SW480 (cell line): ENCODE data around the gene CSH1.
"Not testable (repeated sequence)": the region's sequence is repeated elsewhere in the genome, so short reads cannot be mapped to it uniquely, and the experiment has no call there.

Experiments
- DNase-seq: peaks from one replicate; pipeline ENCODE4 v3.0.0-alpha.2; 2016; ENCODE audit warnings: low spot score

CSH1 gene

DNA sequence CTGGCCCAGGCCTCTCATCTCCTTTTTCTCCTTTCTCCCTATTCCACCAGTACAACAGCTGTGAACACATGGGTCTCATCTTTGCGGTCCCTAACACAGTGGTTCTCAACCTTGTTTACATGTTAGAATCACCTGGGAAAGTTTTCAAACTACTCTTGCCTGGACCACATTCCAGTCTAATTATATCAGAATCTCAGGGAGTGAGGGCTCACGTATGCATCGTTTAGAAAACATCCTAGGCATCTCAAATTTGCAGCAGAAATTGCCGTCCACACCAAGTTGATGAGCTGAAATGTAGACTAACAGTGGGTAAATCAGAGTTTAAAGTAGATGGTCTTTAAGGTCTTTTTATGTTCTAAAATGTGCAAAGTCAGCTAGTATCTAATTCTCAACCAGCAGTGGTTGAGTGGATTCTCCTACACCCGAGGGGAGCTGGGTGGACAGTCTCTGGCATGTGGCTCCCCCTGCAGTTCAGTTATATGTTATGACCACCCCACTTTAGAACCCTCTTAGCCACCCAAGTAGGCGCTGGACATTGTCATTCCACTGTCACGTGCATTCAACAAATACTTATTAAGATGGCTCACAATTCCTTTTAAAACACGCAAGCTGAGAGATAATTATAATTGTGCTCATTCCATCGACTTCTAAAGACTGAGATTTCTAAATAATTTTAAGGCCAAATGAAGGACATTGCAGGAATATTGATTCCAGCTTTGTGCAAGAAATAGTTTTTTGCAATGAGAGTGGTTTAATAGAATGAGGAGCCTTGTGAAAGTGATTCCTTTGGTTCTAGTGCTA, 26.7 kb downstream of the CSH1 start:
- not testable (repeated sequence) for DNase-seq

DNA sequence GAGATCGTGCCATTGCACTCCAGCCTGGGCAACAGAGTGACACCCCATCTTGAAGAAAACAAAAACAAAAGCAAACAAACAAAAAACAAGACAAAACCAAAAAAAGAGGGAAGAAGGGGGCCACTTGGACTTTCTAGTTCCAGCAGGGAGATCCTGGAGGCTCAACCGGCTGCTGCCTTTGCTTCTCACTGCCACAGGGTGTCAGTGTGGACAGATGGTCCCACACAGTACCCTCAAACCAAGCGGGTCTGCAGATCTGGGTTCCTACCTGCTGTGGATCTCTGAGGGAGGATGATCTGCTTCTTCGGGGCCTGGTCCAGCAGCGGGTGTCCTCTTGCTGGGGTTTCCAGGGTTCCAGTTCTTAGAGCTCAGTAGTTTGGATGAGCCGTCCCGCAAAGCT, 29.7 kb downstream of the CSH1 start:
- DNase-seq: not testable (repeated sequence)

DNA sequence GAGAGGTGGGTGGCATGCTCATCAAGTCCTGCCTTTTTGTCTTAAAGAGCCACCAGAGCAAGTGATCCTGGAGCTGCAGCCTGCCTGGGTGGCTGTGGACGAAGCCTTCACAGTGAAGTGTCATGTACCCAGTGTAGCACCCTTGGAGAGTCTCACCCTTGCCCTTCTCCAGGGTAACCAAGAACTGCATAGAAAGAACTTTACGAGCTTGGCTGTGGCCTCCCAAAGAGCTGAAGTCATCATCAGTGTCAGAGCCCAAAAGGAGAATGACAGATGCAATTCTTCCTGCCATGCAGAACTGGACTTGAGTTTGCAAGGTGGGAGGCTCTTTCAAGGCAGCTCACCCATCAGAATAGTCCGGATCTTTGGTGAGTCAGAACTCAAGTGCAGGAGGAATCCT, 37.1 kb downstream of the CSH1 start:
- no peak for DNase-seq

DNA sequence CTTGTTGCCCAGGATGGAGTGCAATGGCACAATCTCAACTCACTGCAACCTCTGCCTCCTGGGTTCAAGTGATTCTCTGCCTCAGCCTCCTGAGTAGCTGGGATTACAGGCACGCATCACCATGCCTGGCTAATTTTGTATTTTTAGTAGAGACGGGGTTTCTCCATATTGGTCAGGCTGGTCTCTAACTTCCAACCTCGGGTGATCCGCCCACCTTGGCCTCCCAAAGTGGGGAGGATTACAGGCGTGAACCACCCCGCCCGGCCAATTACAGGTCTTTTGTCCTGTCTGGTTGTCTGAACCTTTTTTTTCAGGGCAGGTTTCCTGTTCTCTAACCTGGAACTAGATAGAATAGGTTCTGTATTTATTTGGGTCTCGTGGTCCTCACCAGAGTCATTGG, 39.9 kb downstream of the CSH1 start:
- not testable (repeated sequence) for DNase-seq

DNA sequence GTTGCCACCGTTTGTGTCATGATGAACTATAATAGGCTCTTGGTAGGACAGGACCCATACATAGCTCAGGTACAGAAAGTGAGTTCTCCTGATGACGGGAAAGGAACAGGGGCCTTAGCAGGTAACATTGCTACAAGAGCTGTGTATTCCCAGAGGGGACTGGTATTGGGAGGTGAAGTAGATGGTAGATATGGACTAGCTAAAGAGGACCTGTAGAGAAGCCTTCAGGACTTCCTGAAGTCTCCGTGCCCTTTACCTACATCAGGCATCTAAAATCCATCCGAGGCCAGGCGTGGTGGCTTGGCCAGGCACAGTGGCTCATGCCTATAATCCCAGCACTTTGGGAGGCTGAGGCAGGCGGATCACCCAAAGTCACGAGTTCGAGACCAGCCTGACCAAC, 41.2 kb downstream of the CSH1 start:
- DNase-seq: no peak

DNA sequence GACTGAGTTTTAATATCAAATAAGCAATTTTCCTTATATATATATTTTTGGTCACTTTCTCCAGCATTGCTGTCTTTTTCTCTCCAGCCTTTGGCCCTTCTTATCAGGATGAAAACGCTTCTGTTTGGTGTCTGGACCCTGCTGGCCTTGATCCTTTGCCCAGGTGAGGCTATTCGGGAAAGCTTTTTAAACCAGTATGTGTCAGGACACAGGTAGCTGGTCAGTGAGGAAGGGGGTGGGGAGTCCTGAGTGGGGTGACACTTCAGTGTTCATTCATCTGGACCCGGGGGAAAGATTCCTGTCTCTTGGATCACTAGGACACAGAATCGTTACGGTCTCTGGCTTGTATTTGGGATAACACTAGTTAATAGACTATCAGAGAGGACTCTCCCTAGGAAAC, 41.7 kb downstream of the CSH1 start:
- no peak for DNase-seq

DNA sequence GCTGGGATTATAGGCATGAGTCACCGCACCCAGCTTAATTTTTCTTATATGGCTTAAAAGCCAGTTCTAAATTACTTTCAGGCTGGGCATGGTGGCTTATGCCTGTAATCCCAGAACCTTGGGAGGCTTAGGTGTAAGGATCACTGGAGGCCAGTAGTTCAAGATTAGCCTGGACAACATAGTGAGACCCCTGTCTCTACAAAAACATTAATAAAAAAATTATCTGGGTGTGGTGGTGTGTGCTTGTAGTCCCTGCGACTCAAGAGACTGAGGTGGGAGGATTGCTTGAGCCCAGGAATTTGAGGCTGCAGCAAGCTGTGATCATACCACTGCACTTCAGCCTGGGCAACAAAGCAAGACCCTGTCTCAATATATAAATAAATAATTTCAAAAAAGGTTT, 43.1 kb downstream of the CSH1 start:
- DNase-seq: no peak

DNA sequence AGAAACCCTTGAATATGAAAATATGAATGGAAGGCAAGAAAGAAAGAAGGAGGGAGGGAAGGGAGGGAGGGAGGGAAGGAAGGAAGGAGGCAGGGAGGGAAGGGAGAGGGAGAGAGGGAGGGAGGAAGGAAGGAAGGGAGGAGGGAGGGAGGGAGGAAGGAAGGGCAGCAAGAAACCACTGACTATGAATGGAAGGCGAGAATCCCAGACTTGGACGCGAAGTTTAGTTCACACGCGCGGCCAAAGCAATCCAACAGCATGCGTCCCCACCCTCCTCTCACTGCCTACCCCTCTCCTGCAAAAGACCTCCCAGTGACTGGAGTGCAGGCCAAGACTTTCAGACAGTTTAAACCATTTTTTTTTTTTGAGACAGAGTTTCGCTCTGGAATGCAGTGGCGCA, 46.0 kb downstream of the CSH1 start:
- no peak for DNase-seq

DNA sequence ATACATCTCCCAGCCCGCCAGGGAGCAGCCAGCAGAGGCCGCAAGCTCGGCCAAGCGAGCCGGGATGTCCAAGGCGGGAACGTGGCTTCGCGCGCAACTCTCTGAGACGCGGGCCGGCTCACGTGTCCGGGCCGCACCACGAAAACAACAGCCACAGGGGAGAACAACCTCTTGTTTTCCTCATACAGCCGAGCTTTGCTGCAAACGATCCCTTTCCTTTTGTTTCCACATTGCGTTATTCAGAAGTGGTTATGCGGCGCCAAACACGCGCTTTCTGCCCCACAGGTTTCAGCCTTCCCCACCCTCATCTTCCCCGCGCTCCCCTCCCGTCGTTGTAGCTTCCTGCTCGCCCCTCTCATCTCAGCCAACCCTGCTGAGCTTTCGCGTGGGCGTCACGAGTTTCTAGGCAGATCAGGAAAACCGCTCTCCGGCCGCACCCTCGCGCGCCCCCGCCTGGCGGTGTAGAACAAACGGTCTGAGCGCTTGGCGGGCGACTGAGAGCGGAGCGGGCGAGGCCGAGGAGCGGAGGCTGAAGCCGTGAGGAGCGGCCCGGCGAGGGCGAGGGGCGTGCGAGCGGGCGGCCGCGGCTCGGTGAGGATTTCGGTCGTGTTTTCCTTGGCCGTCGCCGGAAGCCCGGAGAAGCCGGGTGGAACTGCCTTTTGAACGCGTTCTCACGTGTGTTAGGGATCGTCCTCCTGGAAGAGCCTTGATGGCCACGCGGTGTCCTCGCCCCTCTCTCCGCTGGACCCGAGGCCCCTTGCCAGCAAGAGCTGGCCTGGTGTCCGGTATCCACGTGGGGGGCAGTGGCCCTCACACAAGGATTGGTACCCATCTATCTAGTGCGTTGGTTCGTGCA, 47.3 kb downstream of the CSH1 start:
- peak; percentile 95 for DNase-seq

DNA sequence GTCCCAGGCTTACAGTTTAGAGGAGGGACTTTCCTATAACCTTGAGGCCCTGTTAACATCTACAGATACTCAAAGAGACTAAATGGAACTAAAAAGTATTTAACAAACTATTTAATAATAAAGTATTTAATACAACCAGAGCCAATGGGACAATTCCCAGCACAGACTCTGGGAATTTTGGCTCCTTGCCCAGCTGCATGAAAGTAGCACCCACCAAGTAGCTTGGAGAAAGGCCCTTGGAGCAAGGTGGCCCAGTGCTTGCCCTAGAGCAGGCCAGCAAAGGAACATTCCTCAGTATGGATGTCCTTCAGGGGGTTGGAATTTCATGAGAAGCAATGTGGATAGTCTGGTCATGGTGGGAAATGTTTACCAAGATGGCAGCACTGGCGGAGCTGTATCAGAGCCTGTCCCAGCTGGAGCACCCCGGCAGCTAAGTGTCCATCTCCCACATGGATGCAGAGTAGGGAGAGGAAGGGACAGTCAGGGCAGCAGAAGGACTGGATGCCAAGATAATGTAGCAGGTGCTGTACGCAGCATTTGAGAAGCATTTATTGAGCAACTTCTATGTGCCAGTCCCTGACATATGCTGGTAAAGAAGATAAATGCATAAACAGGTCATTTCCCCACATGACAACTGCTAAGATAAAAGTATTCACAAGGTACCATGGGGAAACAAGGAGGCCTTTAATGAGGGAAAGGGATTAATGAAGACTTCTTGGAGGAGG, 48.7 kb downstream of the CSH1 start:
- no peak for DNase-seq

DNA sequence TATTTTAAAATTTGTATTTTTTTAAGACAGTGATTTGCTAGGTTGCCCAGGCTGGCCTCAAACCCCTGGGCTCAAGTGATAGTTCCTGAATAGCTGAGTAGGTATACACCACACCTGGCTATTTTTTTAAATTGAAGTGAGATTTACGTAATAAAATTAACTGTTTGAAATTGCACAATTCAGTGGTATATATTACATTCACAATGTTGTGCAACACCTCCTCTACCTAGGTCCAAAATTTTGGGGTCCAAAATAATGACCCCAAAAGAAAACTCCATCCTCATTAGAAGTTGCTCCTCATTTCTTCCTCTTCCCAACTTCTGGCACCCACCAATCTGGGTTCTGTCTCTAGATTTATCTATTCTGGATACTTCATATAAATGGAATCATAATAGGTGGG, 50.9 kb downstream of the CSH1 start:
- DNase-seq: no peak
